ENCODE results near the gene BUB1B.

- no peak for TF ChIP-seq HMGXB4 (CRISPR knock-in tag; IDR thresholded peaks at IDR 0.05)
- no peak for TF ChIP-seq CTCF (IDR thresholded peaks at IDR 0.05)
- no peak for TF ChIP-seq CREB1 (CRISPR knock-in tag; IDR thresholded peaks at IDR 0.05)
- no peak for TF ChIP-seq ATF2 (CRISPR knock-in tag; IDR thresholded peaks at IDR 0.05; ENCODE audit: borderline replicate concordance, low read depth)
- no peak for TF ChIP-seq ZNF121 (CRISPR knock-in tag; IDR thresholded peaks at IDR 0.05)
- TF ChIP-seq PRRX2 (CRISPR knock-in tag; IDR thresholded peaks at IDR 0.05), result no peak
Observed at GRCh38 chr15:40240619-40241221, 79.9 kb downstream of the BUB1B start.

Measured in WTC11 (cell line).